Ectodermal cell (in vitro differentiated cells): Measurements from ENCODE around the gene ZNF827.
A peak's percentile ranks its signal among the peaks of the same experiment; 100 is the strongest.

Experiments
- H3K27ac ChIP-seq: 2 replicates; pipeline ENCODE4 v1.7.0; 2013; ENCODE audit warnings: mild to moderate bottlenecking, low read depth, low read length; ENCODE audit not compliant: insufficient read depth, poor library complexity, severe bottlenecking
- H3K27me3 ChIP-seq: 2 replicates; pipeline ENCODE4 v1.7.0; 2013; ENCODE audit warnings: mild to moderate bottlenecking, low read length; ENCODE audit not compliant: insufficient read depth, control insufficient read depth, poor library complexity, severe bottlenecking
- H3K36me3 ChIP-seq: one replicate; pipeline ENCODE4 v1.7.0; 2013; ENCODE audit warnings: low read length; ENCODE audit not compliant: control insufficient read depth, insufficient read depth
- H3K4me1 ChIP-seq: one replicate; pipeline ENCODE4 v1.7.0; 2013; ENCODE audit warnings: low read length; ENCODE audit not compliant: control insufficient read depth, insufficient read depth
- H3K4me3 ChIP-seq: 2 replicates; pipeline ENCODE4 v1.7.0; 2013; ENCODE audit warnings: low read depth, low read length, control low read depth; ENCODE audit not compliant: insufficient read depth
- H3K9me3 ChIP-seq: 2 replicates; pipeline ENCODE4 v1.7.0; 2013; ENCODE audit warnings: mild to moderate bottlenecking, low read length, moderate library complexity; ENCODE audit not compliant: control insufficient read depth
- WGBS, 2 experiments: methylation state at CpG; one replicate each; pipeline ENCODE4 v1.1.7; 2013; ENCODE audit warnings: missing lambda C conversion rate in 2 of 2; 5-methylcytosine and 5-hydroxymethylcytosine counted together

ZNF827 gene

GRCh38 chr4:145732001-145732815 lies 206.4 kb downstream of the ZNF827 start:
- Histone ChIP-seq H3K9me3 (no peaks in the 10 kb centered on the region), H3K27ac (peak overlapping the region; percentile 95), H3K36me3 (no peaks in the 10 kb centered on the region), H3K4me3 (peak overlapping the region; percentile 50), H3K27me3 (no peaks in the 10 kb centered on the region), H3K4me1 (peaks cover 7% of the 10 kb centered on the region)
- WGBS, 2 experiments = 66 to 76% methylated on average over 8 to 10 of the region's 14 CpGs

- peaks cover 7% of the 10 kb centered on the region for H3K4me1 ChIP-seq
- H3K9me3 ChIP-seq = no peaks in the 10 kb centered on the region
- no peaks in the 10 kb centered on the region for H3K27me3 ChIP-seq
- H3K27ac ChIP-seq = no peak overlapping the region
- H3K36me3 ChIP-seq = no peaks in the 10 kb centered on the region
- 79 to 88% methylated on average over 1 of the region's 1 CpG for WGBS, 2 experiments
- H3K4me3 ChIP-seq = no peak overlapping the region
These were observed 207.6 kb downstream of the ZNF827 start for GRCh38 chr4:145731028-145731427.

GRCh38 chr4:145730026-145730425 lies 208.6 kb downstream of the ZNF827 start:
- 92% methylated on average over 5 of the region's 5 CpGs for WGBS, 2 experiments
- H3K4me3 ChIP-seq = no peak overlapping the region

GRCh38 chr4:145723336-145723735 lies 215.3 kb downstream of the ZNF827 start:
- H3K27me3 ChIP-seq = no peaks in the 10 kb centered on the region
- 92 to 96% methylated on average over 2 of the region's 2 CpGs for WGBS, 2 experiments
- H3K27ac ChIP-seq = no peak overlapping the region
- H3K36me3 ChIP-seq = no peaks in the 10 kb centered on the region
- peaks cover 8% of the 10 kb centered on the region for H3K4me1 ChIP-seq
- no peak overlapping the region for H3K4me3 ChIP-seq
- no peaks in the 10 kb centered on the region for H3K9me3 ChIP-seq

More at GRCh38 chr4:145730026-145730425, 208.6 kb downstream of the ZNF827 start:
- no peaks in the 10 kb centered on the region for H3K36me3 ChIP-seq
- no peaks in the 10 kb centered on the region for H3K27me3 ChIP-seq
- peaks cover 7% of the 10 kb centered on the region for H3K4me1 ChIP-seq
- no peaks in the 10 kb centered on the region for H3K9me3 ChIP-seq
- no peak overlapping the region for H3K27ac ChIP-seq

- Histone ChIP-seq H3K36me3 (no peaks in the 10 kb centered on the region), H3K4me1 (peaks cover 8% of the 10 kb centered on the region), H3K4me3 (no peak overlapping the region), H3K9me3 (no peaks in the 10 kb centered on the region), H3K27ac (no peak overlapping the region), H3K27me3 (no peaks in the 10 kb centered on the region)
- WGBS, 2 experiments = 93 to 95% methylated on average over 1 of the region's 1 CpG
These were observed 216.1 kb downstream of the ZNF827 start for GRCh38 chr4:145722561-145722960.

- no peaks in the 10 kb centered on the region for H3K9me3 ChIP-seq
- peaks cover 8% of the 10 kb centered on the region for H3K4me1 ChIP-seq
- no peaks in the 10 kb centered on the region for H3K36me3 ChIP-seq
- no peaks in the 10 kb centered on the region for H3K27me3 ChIP-seq
- 52 to 64% methylated on average over 3 of the region's 3 CpGs for WGBS, 2 experiments
- H3K4me3 ChIP-seq = no peak overlapping the region
- peak overlapping the region; percentile 1 for H3K27ac ChIP-seq
These were observed 218.0 kb downstream of the ZNF827 start for GRCh38 chr4:145720656-145721055.

GRCh38 chr4:145719752-145720624 lies 218.6 kb downstream of the ZNF827 start:
- H3K4me3 ChIP-seq = no peak overlapping the region
- H3K9me3 ChIP-seq = no peaks in the 10 kb centered on the region
- no peaks in the 10 kb centered on the region for H3K27me3 ChIP-seq
- 78 to 85% methylated on average over 10 of the region's 10 CpGs for WGBS, 2 experiments
- peaks cover 8% of the 10 kb centered on the region for H3K4me1 ChIP-seq
- peak overlapping the region; percentile 1 for H3K27ac ChIP-seq
- no peaks in the 10 kb centered on the region for H3K36me3 ChIP-seq

GRCh38 chr4:145716661-145717200 lies 221.9 kb downstream of the ZNF827 start:
- Histone ChIP-seq H3K9me3 (no peaks in the 10 kb centered on the region), H3K36me3 (no peaks in the 10 kb centered on the region), H3K27me3 (no peaks in the 10 kb centered on the region), H3K4me3 (no peak overlapping the region), H3K27ac (no peak overlapping the region), H3K4me1 (peaks cover 8% of the 10 kb centered on the region)
- WGBS, 2 experiments = 92% methylated on average over 1 of the region's 1 CpG; no CpG with 5 or more reads in 1 of the 2 experiments

GRCh38 chr4:145716200-145716599 lies 222.4 kb downstream of the ZNF827 start:
- Histone ChIP-seq H3K36me3 (no peaks in the 10 kb centered on the region), H3K9me3 (no peaks in the 10 kb centered on the region), H3K4me1 (peaks cover 8% of the 10 kb centered on the region), H3K27ac (no peak overlapping the region), H3K27me3 (no peaks in the 10 kb centered on the region), H3K4me3 (no peak overlapping the region)
- 52 to 82% methylated on average over 2 to 3 of the region's 3 CpGs for WGBS, 2 experiments

GRCh38 chr4:145709843-145710242 lies 228.8 kb downstream of the ZNF827 start:
- no peaks in the 10 kb centered on the region for H3K27me3 ChIP-seq
- H3K9me3 ChIP-seq = no peaks in the 10 kb centered on the region
- WGBS, 2 experiments = 91 to 96% methylated on average over 3 of the region's 3 CpGs
- no peak overlapping the region for H3K4me3 ChIP-seq
- H3K27ac ChIP-seq = no peak overlapping the region
- no peaks in the 10 kb centered on the region for H3K4me1 ChIP-seq
- no peaks in the 10 kb centered on the region for H3K36me3 ChIP-seq
